NB4 (cell line): ENCODE data around the gene SLIRP.

ENCODE experiments used
- DNase-seq: peaks from one replicate; pipeline ENCODE4 v3.0.0; 2010; ENCODE audit warnings: low read depth
- H3K4me3 ChIP-seq: one replicate; pipeline ENCODE4 v1.5.1; 2011; ENCODE audit warnings: mild to moderate bottlenecking, low read depth, low read length, moderate library complexity
- CTCF ChIP-seq: IDR thresholded peaks from one replicate; pipeline ENCODE4 v1.5.1; 2012; ENCODE audit warnings: low read depth, low read length
- MAX ChIP-seq: IDR thresholded peaks from 2 replicates; pipeline ENCODE4 v1.6.1; 2011; ENCODE audit warnings: low read depth, low read length
- MYC ChIP-seq: IDR thresholded peaks from 2 replicates; pipeline ENCODE4 v1.6.1; 2011; ENCODE audit warnings: low read depth, low read length
- POLR2A ChIP-seq: IDR thresholded peaks from 2 replicates; pipeline ENCODE4 v1.6.1; 2011; ENCODE audit warnings: mild to moderate bottlenecking; ENCODE audit not compliant: insufficient read length; ENCODE audit errors: extremely low read depth

The SLIRP gene

GRCh38 chr14:77721437-77721836, 13.5 kb downstream of the SLIRP start:
- TF ChIP-seq MAX (no peak), POLR2A (no peak), CTCF (no peak), MYC (no peak)
- no peak for DNase-seq
- H3K4me3 ChIP-seq: no peak overlapping the region

- no peak for DNase-seq
- TF ChIP-seq MYC (no peak), POLR2A (no peak), CTCF (no peak), MAX (no peak)
Measured at GRCh38 chr14:77722301-77722700, 14.4 kb downstream of the SLIRP start.

GRCh38 chr14:77730976-77731497, 23.1 kb downstream of the SLIRP start:
- H3K4me3 ChIP-seq: no peak overlapping the region
- DNase-seq: no peak
- TF ChIP-seq MAX (no peak), POLR2A (no peak), CTCF (no peak), MYC (no peak)

More at GRCh38 chr14:77722301-77722700, 14.4 kb downstream of the SLIRP start:
- no peak overlapping the region for H3K4me3 ChIP-seq

GRCh38 chr14:77738559-77739250, 30.8 kb downstream of the SLIRP start:
- TF ChIP-seq CTCF (no peak), MYC (no peak), MAX (no peak), POLR2A (no peak)
- no peak overlapping the region for H3K4me3 ChIP-seq
- DNase-seq: no peak

- DNase-seq: no peak
- TF ChIP-seq MAX: no peak
- no peak for TF ChIP-seq CTCF
- no peak for TF ChIP-seq POLR2A
- no peak for TF ChIP-seq MYC
- no peak overlapping the region for H3K4me3 ChIP-seq
Measured at GRCh38 chr14:77741438-77741837, 33.5 kb downstream of the SLIRP start.
